ENCODE data around the gene GULP1. TPM values are rescaled to one million over a fixed set of nuclear protein-coding genes. Genes with fewer than 3 reads are reported as not detected.

GULP1 gene
- total RNA-seq, 1 experiment from 2014 or later = 76.0 TPM

DNA sequence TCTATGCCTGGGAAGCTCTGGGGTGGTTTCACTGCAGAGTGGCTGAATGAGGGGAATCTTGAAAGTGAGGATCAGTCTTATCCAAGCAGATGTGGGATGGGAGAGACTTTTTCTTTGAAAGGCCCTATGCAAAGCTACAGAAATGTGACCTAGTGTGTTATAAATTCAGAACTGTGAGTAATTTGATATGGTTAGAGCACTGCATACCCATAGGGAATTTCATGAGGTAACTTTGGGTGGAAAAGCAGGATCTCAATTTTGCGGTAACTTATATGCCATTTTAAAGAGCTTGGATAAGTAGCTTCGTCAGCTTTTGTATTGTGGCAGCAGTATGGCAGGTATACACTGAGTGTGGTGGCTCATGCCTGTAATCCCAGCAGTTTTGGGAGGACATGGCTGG is 40.9 kb downstream of the GULP1 start:
- Histone ChIP-seq H4K20me1 (ENCODE audit: insufficient read depth) (no peaks in the 10 kb centered on the region), H3K27me3 (ENCODE audit: insufficient read depth, low read length) (no peaks in the 10 kb centered on the region), H3K36me3 (ENCODE audit: control insufficient read depth in 1 of 2, insufficient read depth in 2 of 2, low read length in 2 of 2) (no peaks in the 10 kb centered on the region), H3K4me3 (replicated peaks in 1 of 2; ENCODE audit: low read depth in 1 of 2, low read length in 2 of 2) (no peak overlapping the region), H3K4me1 (ENCODE audit: control insufficient read depth in 1 of 2, insufficient read depth in 2 of 2, low read length in 2 of 2) (peaks cover 0 to 4% of the 10 kb centered on the region in 2 experiments; a peak in 1 of 4 replicates), H3K27ac (ENCODE audit: low read depth, low read length) (no peak overlapping the region), H3K9me2 (ENCODE audit: insufficient read depth) (no peaks in the 10 kb centered on the region), H3K9me3 (ENCODE audit: control insufficient read depth in 1 of 2, insufficient read depth in 1 of 2, low read depth in 1 of 2, low read length in 2 of 2) (no peaks in the 10 kb centered on the region), H3K9ac (ENCODE audit: low read length) (no peak overlapping the region), H2AFZ (ENCODE audit: low read depth, low read length, poor library complexity, severe bottlenecking) (no peak overlapping the region), H3K4me2 (ENCODE audit: low read length) (no peak overlapping the region), H3K79me2 (ENCODE audit: insufficient read depth, low read length) (peaks cover 82% of the 10 kb centered on the region)
- intact Hi-C loops (cut with micrococcal nuclease) = no loop called here
- DNase-seq (ENCODE audit: low read depth, low spot score) (no peak), ATAC-seq (no peak)
- CTCF ChIA-PET = no interaction called here
- BruUV-seq (replicated peaks) = no TSS peak
- RAD21 ChIA-PET (ENCODE audit: low non-redundant PET in 1 of 2, low total read pairs in 2 of 2, uncharacterized antibody in 2 of 2, unreplicated experiment in 2 of 2) = no interaction called here
- POLR2A ChIA-PET = no interaction called here
- no peak for TF ChIP-seq RAD21 (IDR thresholded peaks at IDR 0.05; ENCODE audit: low read depth)
- no peak for TF ChIP-seq SIN3A (IDR thresholded peaks at IDR 0.05; ENCODE audit: low read depth)
- TF ChIP-seq POLR2A (IDR thresholded peaks at IDR 0.05; ENCODE audit: borderline replicate concordance, extremely low read depth, insufficient read depth, insufficient read length) = no peak
- no peak for TF ChIP-seq EZH2 (IDR thresholded peaks at IDR 0.05)
- no peak for TF ChIP-seq ZFX (IDR thresholded peaks at IDR 0.05)
- no peak for TF ChIP-seq EZH2phosphoT487 (IDR thresholded peaks at IDR 0.05; ENCODE audit: borderline replicate concordance)
- no peak for TF ChIP-seq MAX (IDR thresholded peaks at IDR 0.05)

GRCh38 chr2:188333751-188334524 is 42.3 kb downstream of the GULP1 start:
- no peaks in the 10 kb centered on the region for H3K9me2 ChIP-seq (ENCODE audit: insufficient read depth)
- H2AFZ ChIP-seq (ENCODE audit: low read depth, low read length, poor library complexity, severe bottlenecking) = no peak overlapping the region
- H3K36me3 ChIP-seq (ENCODE audit: control insufficient read depth in 1 of 2, insufficient read depth in 2 of 2, low read length in 2 of 2) = no peaks in the 10 kb centered on the region
- DNase-seq (ENCODE audit: low read depth, low spot score) (no peak), ATAC-seq (no peak)
- H3K27ac ChIP-seq (ENCODE audit: low read depth, low read length) = no peak overlapping the region
- peaks cover 0 to 4% of the 10 kb centered on the region in 2 experiments; a peak in 1 of 4 replicates for H3K4me1 ChIP-seq (ENCODE audit: control insufficient read depth in 1 of 2, insufficient read depth in 2 of 2, low read length in 2 of 2)
- ChIA-PET POLR2A (no interaction called here), RAD21 (ENCODE audit: low non-redundant PET in 1 of 2, low total read pairs in 2 of 2, uncharacterized antibody in 2 of 2, unreplicated experiment in 2 of 2) (no interaction called here), CTCF (no interaction called here)
- no peaks in the 10 kb centered on the region for H3K27me3 ChIP-seq (ENCODE audit: insufficient read depth, low read length)
- H3K79me2 ChIP-seq (ENCODE audit: insufficient read depth, low read length) = peaks cover 79% of the 10 kb centered on the region
- H4K20me1 ChIP-seq (ENCODE audit: insufficient read depth) = no peaks in the 10 kb centered on the region
- intact Hi-C loops (cut with micrococcal nuclease) = no loop called here
- H3K4me2 ChIP-seq (ENCODE audit: low read length) = no peak overlapping the region
- H3K9me3 ChIP-seq (ENCODE audit: control insufficient read depth in 1 of 2, insufficient read depth in 1 of 2, low read depth in 1 of 2, low read length in 2 of 2) = no peaks in the 10 kb centered on the region
- no peak for TF ChIP-seq EGR1 (IDR thresholded peaks at IDR 0.05; ENCODE audit: low read depth)
- TF ChIP-seq CBX3 (IDR thresholded peaks at IDR 0.05; ENCODE audit: low read depth) = no peak
- TF ChIP-seq, protein P1, sequence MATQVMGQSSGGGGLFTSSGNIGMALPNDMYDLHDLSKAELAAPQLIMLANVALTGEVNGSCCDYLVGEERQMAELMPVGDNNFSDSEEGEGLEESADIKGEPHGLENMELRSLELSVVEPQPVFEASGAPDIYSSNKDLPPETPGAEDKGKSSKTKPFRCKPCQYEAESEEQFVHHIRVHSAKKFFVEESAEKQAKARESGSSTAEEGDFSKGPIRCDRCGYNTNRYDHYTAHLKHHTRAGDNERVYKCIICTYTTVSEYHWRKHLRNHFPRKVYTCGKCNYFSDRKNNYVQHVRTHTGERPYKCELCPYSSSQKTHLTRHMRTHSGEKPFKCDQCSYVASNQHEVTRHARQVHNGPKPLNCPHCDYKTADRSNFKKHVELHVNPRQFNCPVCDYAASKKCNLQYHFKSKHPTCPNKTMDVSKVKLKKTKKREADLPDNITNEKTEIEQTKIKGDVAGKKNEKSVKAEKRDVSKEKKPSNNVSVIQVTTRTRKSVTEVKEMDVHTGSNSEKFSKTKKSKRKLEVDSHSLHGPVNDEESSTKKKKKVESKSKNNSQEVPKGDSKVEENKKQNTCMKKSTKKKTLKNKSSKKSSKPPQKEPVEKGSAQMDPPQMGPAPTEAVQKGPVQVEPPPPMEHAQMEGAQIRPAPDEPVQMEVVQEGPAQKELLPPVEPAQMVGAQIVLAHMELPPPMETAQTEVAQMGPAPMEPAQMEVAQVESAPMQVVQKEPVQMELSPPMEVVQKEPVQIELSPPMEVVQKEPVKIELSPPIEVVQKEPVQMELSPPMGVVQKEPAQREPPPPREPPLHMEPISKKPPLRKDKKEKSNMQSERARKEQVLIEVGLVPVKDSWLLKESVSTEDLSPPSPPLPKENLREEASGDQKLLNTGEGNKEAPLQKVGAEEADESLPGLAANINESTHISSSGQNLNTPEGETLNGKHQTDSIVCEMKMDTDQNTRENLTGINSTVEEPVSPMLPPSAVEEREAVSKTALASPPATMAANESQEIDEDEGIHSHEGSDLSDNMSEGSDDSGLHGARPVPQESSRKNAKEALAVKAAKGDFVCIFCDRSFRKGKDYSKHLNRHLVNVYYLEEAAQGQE (IDR thresholded peaks at IDR 0.05; ENCODE audit: low read depth) = no peak
- TF ChIP-seq RAD21 (IDR thresholded peaks at IDR 0.05; ENCODE audit: low read depth) = no peak
- no peak for TF ChIP-seq YY1 (IDR thresholded peaks at IDR 0.05; ENCODE audit: extremely low read depth, insufficient replicate concordance, low read depth, low read length)
- TF ChIP-seq ZFX (IDR thresholded peaks at IDR 0.05) = no peak
- no peak for TF ChIP-seq CEBPB (IDR thresholded peaks at IDR 0.05; ENCODE audit: low read depth)
- no peak for TF ChIP-seq SP1 (IDR thresholded peaks at IDR 0.05; ENCODE audit: low read depth)
- TF ChIP-seq JUND (IDR thresholded peaks at IDR 0.05) = no peak
- no peak for TF ChIP-seq SIN3A (IDR thresholded peaks at IDR 0.05; ENCODE audit: low read depth)
- no peak overlapping the region for H3K4me3 ChIP-seq (replicated peaks in 1 of 2; ENCODE audit: low read depth in 1 of 2, low read length in 2 of 2)
- BruUV-seq (replicated peaks) = no TSS peak
- H3K9ac ChIP-seq (ENCODE audit: low read length) = no peak overlapping the region
